HG02763 (cell line): ENCODE data around the gene COX7A1.

ENCODE experiments used
- ATAC-seq: cut with Tn5 transposase; IDR thresholded peaks from one replicate; pipeline ENCODE4 v1.9.1; 2021; ENCODE audit warnings: mild to moderate bottlenecking, moderate library complexity; ENCODE audit not compliant: unreplicated experiment

The COX7A1 gene

GRCh38 chr19:36113894-36114720, 38.1 kb downstream of the COX7A1 start:
- ATAC-seq = peak; percentile 0

GRCh38 chr19:36113425-36113824, 38.8 kb downstream of the COX7A1 start:
- ATAC-seq = no peak

DNA sequence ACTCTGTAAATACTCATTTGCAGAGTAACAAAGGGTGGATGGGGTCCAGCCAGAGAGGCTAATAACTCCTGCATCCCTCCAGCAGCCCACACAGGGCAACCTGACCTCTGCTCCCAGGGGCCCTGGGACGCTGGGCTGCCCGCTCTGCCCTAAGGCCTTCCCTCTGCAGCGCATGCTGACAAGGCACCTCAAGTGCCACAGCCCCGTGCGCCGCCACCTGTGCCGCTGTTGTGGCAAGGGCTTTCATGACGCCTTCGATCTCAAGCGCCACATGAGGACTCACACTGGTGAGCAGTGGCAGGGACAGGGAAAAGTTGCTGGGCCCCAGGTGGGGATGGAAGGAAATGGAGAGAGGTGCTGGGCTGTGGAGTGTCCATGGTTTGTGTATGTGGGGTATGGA, 39.6 kb downstream of the COX7A1 start:
- ATAC-seq = no peak

DNA sequence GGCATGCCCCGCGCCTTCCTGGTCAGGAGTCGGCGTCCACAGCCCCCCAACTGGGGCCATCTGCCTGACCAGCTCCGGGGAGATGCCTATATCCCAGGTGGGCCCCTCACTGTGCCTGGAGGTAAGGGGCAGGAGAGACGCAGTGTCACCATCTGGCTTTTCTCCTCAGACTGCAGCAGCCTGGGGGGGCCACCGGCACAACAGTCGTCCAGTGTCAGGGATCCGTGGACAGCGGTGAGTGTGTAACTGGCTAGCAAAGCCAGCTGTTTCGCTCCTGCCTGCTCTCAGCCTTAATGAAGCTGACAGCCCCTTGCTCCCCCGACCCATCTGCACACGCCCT, 41.1 kb downstream of the COX7A1 start:
- no peak for ATAC-seq

DNA sequence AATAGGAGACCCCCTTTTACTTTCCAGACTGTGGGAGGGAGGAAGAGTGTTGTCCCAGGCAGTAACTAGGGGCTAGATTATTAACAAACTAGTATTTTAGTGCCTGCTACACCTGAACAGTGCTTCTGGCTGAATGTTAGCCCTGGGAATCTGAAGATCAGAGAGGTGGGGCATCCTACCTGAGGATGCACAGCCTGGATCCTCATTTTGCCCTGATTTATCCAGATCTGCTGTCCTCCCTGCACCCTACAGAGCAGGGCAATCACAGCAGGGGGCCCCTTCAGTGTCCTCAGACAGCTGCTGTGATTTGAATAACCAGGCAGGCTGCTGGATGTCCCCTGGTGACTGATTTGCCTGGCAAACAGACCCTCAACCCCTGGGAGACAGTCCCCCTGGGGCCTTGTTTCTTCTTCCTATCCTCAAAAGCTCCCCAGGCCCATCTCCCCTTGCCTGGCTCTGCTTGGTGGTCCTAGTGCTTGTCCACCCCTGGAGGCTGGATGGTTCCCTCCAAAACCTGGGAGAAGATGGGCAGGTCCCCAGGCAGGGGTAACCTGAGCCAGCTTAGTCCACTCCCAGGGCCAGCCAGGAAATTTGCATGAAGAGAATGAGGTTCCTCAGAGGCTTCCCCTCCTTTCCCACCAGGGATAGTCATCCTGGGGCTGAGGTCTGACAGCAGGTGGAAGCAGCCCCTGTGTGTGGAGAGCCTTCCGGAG, 41.6 kb downstream of the COX7A1 start, which contains the start of gene OVOL3:
OVOL3 (plus strand) TSS at position 657 of the 713 bp plus-strand sequence. CDS start 60 bp downstream, outside the sequence.
- ATAC-seq = no peak

- ATAC-seq = no peak
Observed at GRCh38 chr19:36108684-36109083, 43.6 kb downstream of the COX7A1 start.

DNA sequence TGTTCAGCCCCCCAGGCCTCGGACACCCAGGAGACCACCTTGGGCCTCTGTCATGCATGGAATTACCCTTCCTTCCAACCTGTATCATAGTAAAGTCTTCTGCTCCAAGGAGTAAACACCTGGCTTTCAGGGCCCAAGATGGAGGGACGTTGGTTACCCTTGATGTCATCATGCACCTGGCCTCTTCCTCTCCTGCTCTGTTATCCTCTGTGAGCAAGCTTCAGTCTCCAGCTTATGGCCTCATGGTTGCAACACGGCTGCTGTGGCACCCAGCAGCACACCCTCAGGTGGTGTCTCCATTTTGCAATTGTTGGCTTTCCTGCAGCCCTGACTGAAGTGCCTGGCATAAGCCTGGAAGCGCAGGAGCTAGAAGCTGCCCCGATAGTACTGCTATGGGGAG, 45.3 kb downstream of the COX7A1 start:
- ATAC-seq = no peak

GRCh38 chr19:36106441-36106840, 45.8 kb downstream of the COX7A1 start:
- no peak for ATAC-seq

- no peak for ATAC-seq
Observed at GRCh38 chr19:36103842-36104552, 48.2 kb downstream of the COX7A1 start.

DNA sequence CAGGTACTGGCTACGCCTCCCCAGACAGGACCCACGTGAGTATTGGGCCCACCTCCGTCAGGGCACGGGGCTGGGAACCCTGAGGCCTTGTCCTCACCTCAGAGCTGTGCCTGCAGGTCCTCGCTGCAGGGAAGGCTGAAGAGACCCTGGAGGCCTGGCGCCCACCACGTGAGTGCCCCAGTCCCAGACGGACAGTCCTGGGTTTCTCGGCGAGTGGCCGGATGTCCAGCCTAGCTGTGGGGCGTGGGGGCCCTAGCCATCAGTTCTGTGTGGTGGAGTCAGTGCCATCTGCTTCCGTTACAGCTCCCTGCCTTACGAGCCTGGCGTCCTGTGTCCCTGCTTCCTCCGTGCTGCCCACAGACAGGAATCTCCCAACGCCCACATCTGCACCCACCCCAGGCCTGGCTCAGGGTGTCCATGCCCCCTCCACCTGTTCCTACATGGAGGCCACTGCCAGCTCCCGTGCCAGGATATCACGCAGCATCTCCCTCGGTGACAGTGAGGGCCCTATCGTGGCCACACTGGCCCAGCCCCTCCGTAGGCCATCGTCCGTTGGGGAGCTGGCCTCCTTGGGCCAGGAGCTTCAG, 49.1 kb downstream of the COX7A1 start:
- ATAC-seq = no peak

DNA sequence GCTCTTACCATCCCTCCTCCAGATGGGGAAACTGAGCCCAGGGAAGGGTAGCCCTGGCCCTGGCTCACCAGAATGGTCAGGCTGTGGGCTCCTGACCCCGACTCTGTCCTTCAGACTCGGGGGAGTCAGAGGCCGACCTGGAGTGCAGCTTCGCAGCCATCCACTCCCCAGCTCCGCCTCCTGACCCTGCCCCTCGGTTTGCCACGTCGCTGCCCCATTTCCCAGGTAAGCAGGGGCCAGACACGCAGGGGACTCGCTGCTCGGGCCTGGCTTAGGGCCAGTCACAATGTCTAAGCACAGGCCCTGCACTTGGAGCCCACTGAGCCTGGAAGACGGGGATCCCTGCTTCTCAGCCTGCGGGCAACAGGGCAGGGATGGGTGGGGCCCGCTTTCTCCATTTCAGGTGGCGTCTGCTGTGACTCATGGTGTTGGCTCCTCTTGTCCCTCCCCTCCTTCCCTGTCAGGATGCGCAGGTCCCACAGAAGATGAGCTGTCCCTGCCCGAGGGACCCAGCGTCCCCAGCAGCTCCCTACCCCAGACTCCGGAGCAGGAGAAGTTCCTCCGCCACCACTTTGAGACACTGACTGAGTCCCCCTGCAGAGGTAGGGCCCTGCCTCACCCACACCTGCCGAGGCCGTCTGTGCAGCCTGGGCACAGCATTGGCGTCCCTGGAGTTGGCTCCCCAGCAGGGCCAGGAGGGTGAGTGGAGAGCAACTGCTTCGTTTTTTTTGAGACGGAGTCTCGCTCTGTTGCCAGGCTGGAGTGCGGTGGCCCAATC, 50.5 kb downstream of the COX7A1 start:
- no peak for ATAC-seq
